ENCODE measurements around the gene SLC2A6.

- no peak for TF ChIP-seq CTCF (IDR thresholded peaks at IDR 0.05 in 4 of 5, conservative IDR thresholded peaks at IDR 0.05 in 1 of 5)
- TF ChIP-seq POLR2A (IDR thresholded peaks at IDR 0.05), result no peak
Observed at GRCh38 chr9:133433351-133433843, 45.5 kb downstream of the SLC2A6 start.
